ENCODE data around the gene RPS6KC1. TPM values are rescaled to one million over a fixed set of nuclear protein-coding genes. Genes with fewer than 3 reads are reported as not detected.
A peak's percentile ranks its signal among the peaks of the same experiment; 100 is the strongest.

The RPS6KC1 gene
- total and polyA plus RNA-seq, 9 of the 15 experiments (the other 6 are each of a cell fraction or from before 2014, with no cell fraction given) = 4.3 to 34.6 (median 20.9) TPM

DNA sequence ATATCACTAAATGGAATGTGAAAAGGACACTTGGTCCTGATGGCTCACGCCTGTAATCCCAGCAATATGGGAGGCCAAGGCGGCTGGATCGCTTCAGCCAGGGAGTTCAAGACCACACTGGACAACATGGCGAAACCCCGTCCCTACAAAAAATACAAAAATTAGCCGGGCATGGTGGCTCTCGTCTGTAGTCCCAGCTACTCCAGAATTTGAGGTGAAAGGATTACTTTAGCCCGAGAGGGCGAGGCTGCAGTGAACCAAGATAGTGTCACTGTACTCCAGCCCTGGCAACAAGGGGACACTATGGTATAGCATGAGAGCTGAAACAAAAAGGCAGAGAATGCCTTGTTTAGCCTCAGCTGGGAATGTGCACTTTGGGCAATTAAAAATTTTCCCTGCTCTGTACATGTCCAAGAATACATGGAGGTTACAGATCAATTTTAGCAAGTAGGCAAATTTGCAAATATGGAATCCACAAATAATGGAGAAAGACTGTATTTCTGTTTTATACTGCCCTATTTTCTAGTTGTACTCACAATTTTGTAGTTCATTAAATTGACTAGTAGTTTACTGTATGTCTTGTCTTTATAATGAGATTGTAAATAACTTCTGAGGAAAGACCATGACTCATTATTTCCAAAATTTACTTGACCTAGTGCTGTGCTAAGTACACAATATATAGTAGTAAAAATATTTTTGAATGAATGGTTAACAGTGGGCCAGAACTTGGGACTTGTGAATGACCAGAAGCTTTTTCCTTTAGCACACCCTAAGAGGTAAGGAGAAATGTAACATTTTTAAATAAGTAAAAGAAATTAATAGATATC is 33.4 kb upstream of the RPS6KC1 start (continued):
- TF ChIP-seq FOXO4 (CRISPR knock-in tag; IDR thresholded peaks at IDR 0.05) (no peak), MLLT1 (IDR thresholded peaks at IDR 0.05) (no peak), ZEB2 (IDR thresholded peaks at IDR 0.05) (no peak), TBL1XR1 (IDR thresholded peaks at IDR 0.05; ENCODE audit: low read length in 2 of 2) (no peak), ZNF263 (CRISPR knock-in tag; IDR thresholded peaks at IDR 0.05; ENCODE audit: borderline replicate concordance) (no peak), ETS2 (tag; IDR thresholded peaks at IDR 0.05; ENCODE audit: borderline replicate concordance, poor library complexity, severe bottlenecking) (no peak), FOXK2 (conservative IDR thresholded peaks at IDR 0.05 in 1 of 2, IDR thresholded peaks at IDR 0.05 in 1 of 2; ENCODE audit: low read depth in 2 of 2) (peak in 1 of 2 experiments; percentile 29; a peak in 1 of 4 replicates), ZNF780A (CRISPR knock-in tag; IDR thresholded peaks at IDR 0.05) (no peak), TEAD4 (IDR thresholded peaks at IDR 0.05; ENCODE audit: low read length) (no peak), TEAD4 (CRISPR knock-in tag; IDR thresholded peaks at IDR 0.05; ENCODE audit: borderline replicate concordance) (no peak), CEBPB (tag; IDR thresholded peaks at IDR 0.05) (0 out of 2 replicates have a peak, but pooled peaks have one; percentile 6), SLC30A9 (CRISPR knock-in tag; IDR thresholded peaks at IDR 0.05) (no peak), CC2D1A (IDR thresholded peaks at IDR 0.05) (peak; percentile 46; the same call in 1 of the 2 replicates), HDGF (IDR thresholded peaks at IDR 0.05) (no peak), TEAD2 (tag; IDR thresholded peaks at IDR 0.05) (no peak), ZNF134 (CRISPR knock-in tag; conservative IDR thresholded peaks at IDR 0.05) (no peak), PURB (CRISPR knock-in tag; IDR thresholded peaks at IDR 0.05; ENCODE audit: low read depth) (no peak), ILF3 (IDR thresholded peaks at IDR 0.05; ENCODE audit: borderline replicate concordance) (no peak), CSDE1 (IDR thresholded peaks at IDR 0.05) (no peak), JUNB (CRISPR knock-in tag; conservative IDR thresholded peaks at IDR 0.05) (no peak), SAFB (IDR thresholded peaks at IDR 0.05; ENCODE audit: borderline replicate concordance, low read depth, low read length) (no peak), ZNF584 (CRISPR knock-in tag; IDR thresholded peaks at IDR 0.05; ENCODE audit: low read depth) (no peak), PYGO2 (tag; IDR thresholded peaks at IDR 0.05) (no peak), KDM2B (CRISPR knock-in tag; IDR thresholded peaks at IDR 0.05) (no peak), RHOXF2B (CRISPR knock-in tag; conservative IDR thresholded peaks at IDR 0.05) (0 out of 2 replicates have a peak, but pooled peaks have one; percentile 43), IRF2 (CRISPR knock-in tag; IDR thresholded peaks at IDR 0.05) (no peak), SPI1 (IDR thresholded peaks at IDR 0.05; ENCODE audit: borderline replicate concordance, low read depth, low read length) (no peak), ZNF140 (CRISPR knock-in tag; IDR thresholded peaks at IDR 0.05) (no peak)

All from K562 (cell line).